IMR-90 (cell line): ENCODE results near the gene RAB30.

Source experiments
- BHLHE40 ChIP-seq: fragments of 150-350 bp; IDR thresholded peaks from 2 replicates; pipeline ENCODE4 v1.6.1; 2016; ENCODE audit warnings: mild to moderate bottlenecking, low read depth, low read length
- CTCF ChIP-seq: conservative IDR thresholded peaks from 2 replicates; pipeline ENCODE4 v1.5.1; 2012; ENCODE audit warnings: mild to moderate bottlenecking, low read depth, low read length, improper control_type of control experiment
- FOS ChIP-seq: fragments of 150-350 bp; IDR thresholded peaks from 2 replicates; pipeline ENCODE4 v1.6.1; 2016; ENCODE audit warnings: low read depth, low read length
- MAFK ChIP-seq: IDR thresholded peaks from 2 replicates; pipeline ENCODE4 v1.6.1; 2012; ENCODE audit warnings: low read depth, low read length, improper control_type of control experiment
- MAZ ChIP-seq: IDR thresholded peaks from 2 replicates; pipeline ENCODE4 v1.6.1; 2012; ENCODE audit warnings: low read depth, mild to moderate bottlenecking, low read length, improper control_type of control experiment, moderate library complexity, borderline replicate concordance
- POLR2A ChIP-seq: IDR thresholded peaks from 2 replicates; pipeline ENCODE4 v1.6.1; 2012; ENCODE audit warnings: mild to moderate bottlenecking, low read depth, low read length
- RAD21 ChIP-seq: IDR thresholded peaks from 2 replicates; pipeline ENCODE4 v1.6.1; 2012; ENCODE audit warnings: low read length, improper control_type of control experiment
- RCOR1 ChIP-seq: IDR thresholded peaks from 2 replicates; pipeline ENCODE4 v1.6.1; 2012; ENCODE audit warnings: mild to moderate bottlenecking, low read length, improper control_type of control experiment; ENCODE audit not compliant: insufficient replicate concordance
- RFX5 ChIP-seq: IDR thresholded peaks from 2 replicates; pipeline ENCODE4 v1.8.0; 2012; ENCODE audit warnings: low read depth, mild to moderate bottlenecking, low read length, moderate library complexity
- USF2 ChIP-seq: fragments of 150-350 bp; IDR thresholded peaks from 2 replicates; pipeline ENCODE4 v1.6.1; 2017; ENCODE audit warnings: mild to moderate bottlenecking, antibody characterized with exemption, low read length, low read depth

DNA sequence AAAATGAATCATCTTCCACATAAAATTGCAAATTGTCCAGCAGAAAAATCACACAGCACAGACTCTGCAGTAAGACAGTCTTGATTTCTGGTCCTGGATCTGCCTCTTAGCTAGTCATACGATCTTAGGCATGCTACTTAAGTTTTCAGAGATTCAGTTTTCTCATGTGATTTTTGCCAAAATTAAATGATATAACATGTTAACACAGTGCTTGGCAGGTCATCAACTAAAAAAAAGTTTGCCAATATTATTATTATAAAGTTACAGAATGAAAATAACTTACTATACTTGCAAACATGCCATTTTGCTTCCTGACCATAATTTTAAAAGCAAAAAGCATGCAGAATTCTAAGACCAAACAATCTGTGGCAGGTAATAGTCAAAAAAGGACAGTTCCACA lies 15.1 kb downstream of the RAB30 start:
- TF ChIP-seq MAZ: no peak
- no peak for TF ChIP-seq CTCF
- TF ChIP-seq POLR2A: no peak
- TF ChIP-seq RFX5: no peak
- no peak for TF ChIP-seq RAD21
- no peak for TF ChIP-seq RCOR1
- no peak for TF ChIP-seq USF2
- no peak for TF ChIP-seq BHLHE40
- no peak for TF ChIP-seq MAFK
- no peak for TF ChIP-seq FOS
